HepG2 (cell line): ENCODE results near the gene FOXE3.

Source experiments
- FOXM1 ChIP-seq: sonication (generic); formaldehyde crosslinking; IDR thresholded peaks from 2 replicates; pipeline ENCODE4 v1.5.0; 2020; ENCODE audit warnings: missing genetic modification reagents
- NR3C1 ChIP-seq: sonication (generic); formaldehyde crosslinking; IDR thresholded peaks from 2 replicates; pipeline ENCODE4 v1.4.0; 2020; ENCODE audit warnings: missing genetic modification reagents
- PRMT3 ChIP-seq: sonication (generic); formaldehyde crosslinking; IDR thresholded peaks from 2 replicates; pipeline ENCODE4 v1.8.1; 2022; ENCODE audit warnings: low read depth, mild to moderate bottlenecking, moderate library complexity, missing genetic modification reagents, borderline replicate concordance
- TCF7 ChIP-seq: sonication (generic); IDR thresholded peaks from 2 replicates; pipeline ENCODE4 v1.6.1; 2016; ENCODE audit warnings: antibody characterized with exemption, low read depth
- TF ChIP-seq, protein P1 (sequence below): sonication (generic); formaldehyde crosslinking; IDR thresholded peaks from 2 replicates; pipeline ENCODE4; 2020; ENCODE audit warnings: missing genetic modification reagents, mild to moderate bottlenecking, borderline replicate concordance
- TF ChIP-seq, protein P2 (sequence below): sonication (generic); IDR thresholded peaks from 2 replicates; pipeline ENCODE4 v1.6.1; 2016; ENCODE audit warnings: low read depth, borderline replicate concordance
- TF ChIP-seq, protein P3 (sequence below): sonication (generic); formaldehyde crosslinking; IDR thresholded peaks from 2 replicates; pipeline ENCODE4 v1.4.0; 2020; ENCODE audit warnings: missing genetic modification reagents
- TF ChIP-seq, protein P4 (sequence below): sonication (generic); formaldehyde crosslinking; IDR thresholded peaks from 2 replicates; pipeline ENCODE4 v1.5.0; 2020; ENCODE audit warnings: mild to moderate bottlenecking, missing genetic modification reagents, moderate library complexity
- TF ChIP-seq, protein P5 (sequence below): sonication (generic); formaldehyde crosslinking; conservative IDR thresholded peaks from 2 replicates; pipeline ENCODE4 v1.4.0; 2020; ENCODE audit warnings: missing genetic modification reagents

DNA sequence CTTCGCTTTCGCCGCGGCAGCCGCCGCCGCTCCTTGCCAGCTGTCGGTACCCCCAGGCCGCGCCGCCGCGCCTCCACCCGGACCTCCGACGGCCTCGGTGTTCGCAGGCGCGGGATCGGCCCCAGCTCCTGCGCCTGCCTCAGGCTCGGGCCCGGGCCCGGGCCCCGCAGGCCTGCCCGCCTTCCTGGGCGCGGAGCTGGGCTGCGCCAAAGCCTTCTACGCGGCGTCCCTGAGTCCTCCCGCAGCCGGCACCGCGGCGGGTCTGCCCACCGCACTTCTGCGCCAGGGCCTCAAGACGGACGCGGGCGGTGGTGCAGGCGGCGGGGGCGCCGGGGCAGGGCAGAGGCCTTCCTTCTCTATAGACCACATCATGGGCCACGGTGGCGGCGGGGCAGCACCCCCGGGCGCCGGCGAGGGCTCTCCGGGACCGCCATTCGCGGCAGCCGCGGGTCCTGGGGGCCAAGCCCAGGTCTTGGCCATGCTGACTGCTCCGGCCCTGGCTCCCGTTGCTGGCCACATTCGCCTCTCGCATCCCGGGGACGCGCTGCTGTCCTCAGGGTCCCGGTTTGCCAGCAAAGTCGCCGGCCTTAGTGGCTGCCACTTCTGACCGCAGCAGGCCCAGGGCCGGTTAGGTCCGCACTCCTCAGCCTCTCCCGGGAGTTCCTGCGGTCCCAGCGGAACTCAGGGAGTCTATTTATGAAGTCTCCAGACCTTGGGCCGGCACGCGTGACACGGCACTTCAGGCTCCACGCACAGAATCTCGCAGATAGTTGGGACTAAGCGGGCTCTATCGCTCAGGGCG, 23.1 kb downstream of the FOXE3 start:
- TF ChIP-seq, protein P1, sequence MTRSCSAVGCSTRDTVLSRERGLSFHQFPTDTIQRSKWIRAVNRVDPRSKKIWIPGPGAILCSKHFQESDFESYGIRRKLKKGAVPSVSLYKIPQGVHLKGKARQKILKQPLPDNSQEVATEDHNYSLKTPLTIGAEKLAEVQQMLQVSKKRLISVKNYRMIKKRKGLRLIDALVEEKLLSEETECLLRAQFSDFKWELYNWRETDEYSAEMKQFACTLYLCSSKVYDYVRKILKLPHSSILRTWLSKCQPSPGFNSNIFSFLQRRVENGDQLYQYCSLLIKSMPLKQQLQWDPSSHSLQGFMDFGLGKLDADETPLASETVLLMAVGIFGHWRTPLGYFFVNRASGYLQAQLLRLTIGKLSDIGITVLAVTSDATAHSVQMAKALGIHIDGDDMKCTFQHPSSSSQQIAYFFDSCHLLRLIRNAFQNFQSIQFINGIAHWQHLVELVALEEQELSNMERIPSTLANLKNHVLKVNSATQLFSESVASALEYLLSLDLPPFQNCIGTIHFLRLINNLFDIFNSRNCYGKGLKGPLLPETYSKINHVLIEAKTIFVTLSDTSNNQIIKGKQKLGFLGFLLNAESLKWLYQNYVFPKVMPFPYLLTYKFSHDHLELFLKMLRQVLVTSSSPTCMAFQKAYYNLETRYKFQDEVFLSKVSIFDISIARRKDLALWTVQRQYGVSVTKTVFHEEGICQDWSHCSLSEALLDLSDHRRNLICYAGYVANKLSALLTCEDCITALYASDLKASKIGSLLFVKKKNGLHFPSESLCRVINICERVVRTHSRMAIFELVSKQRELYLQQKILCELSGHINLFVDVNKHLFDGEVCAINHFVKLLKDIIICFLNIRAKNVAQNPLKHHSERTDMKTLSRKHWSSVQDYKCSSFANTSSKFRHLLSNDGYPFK (CRISPR knock-in tag): no peak
- TF ChIP-seq, protein P2, sequence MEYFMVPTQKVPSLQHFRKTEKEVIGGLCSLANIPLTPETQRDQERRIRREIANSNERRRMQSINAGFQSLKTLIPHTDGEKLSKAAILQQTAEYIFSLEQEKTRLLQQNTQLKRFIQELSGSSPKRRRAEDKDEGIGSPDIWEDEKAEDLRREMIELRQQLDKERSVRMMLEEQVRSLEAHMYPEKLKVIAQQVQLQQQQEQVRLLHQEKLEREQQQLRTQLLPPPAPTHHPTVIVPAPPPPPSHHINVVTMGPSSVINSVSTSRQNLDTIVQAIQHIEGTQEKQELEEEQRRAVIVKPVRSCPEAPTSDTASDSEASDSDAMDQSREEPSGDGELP: no peak
- TF ChIP-seq, protein P3, sequence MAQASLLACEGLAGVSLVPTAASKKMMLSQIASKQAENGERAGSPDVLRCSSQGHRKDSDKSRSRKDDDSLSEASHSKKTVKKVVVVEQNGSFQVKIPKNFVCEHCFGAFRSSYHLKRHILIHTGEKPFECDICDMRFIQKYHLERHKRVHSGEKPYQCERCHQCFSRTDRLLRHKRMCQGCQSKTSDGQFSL (CRISPR knock-in tag): no peak
- TF ChIP-seq, protein P4, sequence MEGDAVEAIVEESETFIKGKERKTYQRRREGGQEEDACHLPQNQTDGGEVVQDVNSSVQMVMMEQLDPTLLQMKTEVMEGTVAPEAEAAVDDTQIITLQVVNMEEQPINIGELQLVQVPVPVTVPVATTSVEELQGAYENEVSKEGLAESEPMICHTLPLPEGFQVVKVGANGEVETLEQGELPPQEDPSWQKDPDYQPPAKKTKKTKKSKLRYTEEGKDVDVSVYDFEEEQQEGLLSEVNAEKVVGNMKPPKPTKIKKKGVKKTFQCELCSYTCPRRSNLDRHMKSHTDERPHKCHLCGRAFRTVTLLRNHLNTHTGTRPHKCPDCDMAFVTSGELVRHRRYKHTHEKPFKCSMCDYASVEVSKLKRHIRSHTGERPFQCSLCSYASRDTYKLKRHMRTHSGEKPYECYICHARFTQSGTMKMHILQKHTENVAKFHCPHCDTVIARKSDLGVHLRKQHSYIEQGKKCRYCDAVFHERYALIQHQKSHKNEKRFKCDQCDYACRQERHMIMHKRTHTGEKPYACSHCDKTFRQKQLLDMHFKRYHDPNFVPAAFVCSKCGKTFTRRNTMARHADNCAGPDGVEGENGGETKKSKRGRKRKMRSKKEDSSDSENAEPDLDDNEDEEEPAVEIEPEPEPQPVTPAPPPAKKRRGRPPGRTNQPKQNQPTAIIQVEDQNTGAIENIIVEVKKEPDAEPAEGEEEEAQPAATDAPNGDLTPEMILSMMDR (CRISPR knock-in tag): no peak
- no peak for TF ChIP-seq NR3C1
- TF ChIP-seq PRMT3 (CRISPR knock-in tag): no peak
- TF ChIP-seq, protein P5, sequence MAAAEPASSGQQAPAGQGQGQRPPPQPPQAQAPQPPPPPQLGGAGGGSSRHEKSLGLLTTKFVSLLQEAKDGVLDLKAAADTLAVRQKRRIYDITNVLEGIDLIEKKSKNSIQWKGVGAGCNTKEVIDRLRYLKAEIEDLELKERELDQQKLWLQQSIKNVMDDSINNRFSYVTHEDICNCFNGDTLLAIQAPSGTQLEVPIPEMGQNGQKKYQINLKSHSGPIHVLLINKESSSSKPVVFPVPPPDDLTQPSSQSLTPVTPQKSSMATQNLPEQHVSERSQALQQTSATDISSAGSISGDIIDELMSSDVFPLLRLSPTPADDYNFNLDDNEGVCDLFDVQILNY (CRISPR knock-in tag): no peak
- no peak for TF ChIP-seq TCF7
- no peak for TF ChIP-seq FOXM1 (CRISPR knock-in tag)
